PC-3 (cell line): Measurements from ENCODE around the gene GBE1.

Experiments
- EZH2phosphoT487 ChIP-seq: fragments of 300-600 bp; sonication (generic); IDR thresholded peaks from 2 replicates; pipeline ENCODE4 v1.6.1; 2018; ENCODE audit warnings: mild to moderate bottlenecking, antibody characterized with exemption, low read length, borderline replicate concordance
- TF ChIP-seq, protein P1 (sequence below): fragments of 300-600 bp; sonication (generic); conservative IDR thresholded peaks from 2 replicates; pipeline ENCODE4 v1.5.1; 2017; ENCODE audit warnings: antibody characterized with exemption, low read depth, mild to moderate bottlenecking, low read length

DNA sequence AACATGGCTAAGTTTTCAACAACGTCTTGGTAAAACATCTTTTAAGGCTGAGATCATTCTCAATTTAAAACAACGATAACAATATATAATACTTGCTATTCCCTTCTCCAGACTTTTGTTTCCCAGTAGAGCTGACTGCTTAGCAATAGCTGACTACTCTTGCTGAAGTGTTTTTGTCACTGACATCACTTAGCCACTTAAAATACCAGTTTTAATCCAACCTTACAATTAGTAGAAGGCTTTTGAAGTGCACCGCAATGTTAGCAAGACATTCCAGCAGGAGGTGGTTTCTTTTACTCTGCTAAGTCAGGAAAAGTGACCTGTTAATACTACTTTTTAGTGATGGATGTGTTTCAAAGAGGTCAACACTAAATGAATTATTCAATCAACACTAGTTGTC lies 28.7 kb upstream of the GBE1 start:
- TF ChIP-seq, protein P1, sequence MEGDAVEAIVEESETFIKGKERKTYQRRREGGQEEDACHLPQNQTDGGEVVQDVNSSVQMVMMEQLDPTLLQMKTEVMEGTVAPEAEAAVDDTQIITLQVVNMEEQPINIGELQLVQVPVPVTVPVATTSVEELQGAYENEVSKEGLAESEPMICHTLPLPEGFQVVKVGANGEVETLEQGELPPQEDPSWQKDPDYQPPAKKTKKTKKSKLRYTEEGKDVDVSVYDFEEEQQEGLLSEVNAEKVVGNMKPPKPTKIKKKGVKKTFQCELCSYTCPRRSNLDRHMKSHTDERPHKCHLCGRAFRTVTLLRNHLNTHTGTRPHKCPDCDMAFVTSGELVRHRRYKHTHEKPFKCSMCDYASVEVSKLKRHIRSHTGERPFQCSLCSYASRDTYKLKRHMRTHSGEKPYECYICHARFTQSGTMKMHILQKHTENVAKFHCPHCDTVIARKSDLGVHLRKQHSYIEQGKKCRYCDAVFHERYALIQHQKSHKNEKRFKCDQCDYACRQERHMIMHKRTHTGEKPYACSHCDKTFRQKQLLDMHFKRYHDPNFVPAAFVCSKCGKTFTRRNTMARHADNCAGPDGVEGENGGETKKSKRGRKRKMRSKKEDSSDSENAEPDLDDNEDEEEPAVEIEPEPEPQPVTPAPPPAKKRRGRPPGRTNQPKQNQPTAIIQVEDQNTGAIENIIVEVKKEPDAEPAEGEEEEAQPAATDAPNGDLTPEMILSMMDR: no peak
- TF ChIP-seq EZH2phosphoT487: no peak
